SK-N-SH (cell line): ENCODE data around the gene PDPK1. TPM values are rescaled to one million over a fixed set of nuclear protein-coding genes. Genes with fewer than 3 reads are reported as not detected.

Experiments used
- CTCF ChIA-PET: fragments of 300-600, 350-600 bp; formaldehyde crosslinking; extraction: SDS; loops from one replicate; lab custom pipeline; 2021; lab: Yijun Ruan, JAX
- POLR2A ChIA-PET: fragments of 350-600 bp; sonication (Branson Sonifier 250); formaldehyde crosslinking; extraction: SDS; loops from one replicate; lab custom pipeline; 2020; ENCODE audit warnings: antibody characterized with exemption, inconsistent platforms; lab: Yijun Ruan, JAX
- DNase-seq: peaks from one replicate; pipeline ENCODE4 v3.0.0; 2012
- H2AFZ ChIP-seq: fragments of 200-600 bp; sonication (generic); 2 replicates; pipeline ENCODE4 v1.8.1; 2016; ENCODE audit warnings: antibody characterized with exemption, mild to moderate bottlenecking, low read depth
- H3F3A ChIP-seq: fragments of 200-600 bp; sonication (generic); replicated peaks from 2 replicates; pipeline ENCODE3; 2016; ENCODE audit warnings: antibody characterized with exemption, mild to moderate bottlenecking; ENCODE audit not compliant: insufficient read depth
- H3K27ac ChIP-seq, 2 experiments: fragments of 200-500 bp in 1 of 2; fragments of 200-600 bp in 1 of 2; sonication (Bioruptor generic) in 1 of 2; sonication (generic), shearing (Covaris generic) in 1 of 2; 2 replicates each; pipeline versions ENCODE4 v1.5.1 to v1.6.1; 2014 to 2016; ENCODE audit warnings: low read depth in 2 of 2, inconsistent platforms in 1 of 2, low read length in 1 of 2, mild to moderate bottlenecking in 1 of 2, mixed read lengths in 1 of 2
- H3K27me3 ChIP-seq: fragments of 200-600 bp; sonication (generic), shearing (Covaris generic); 2 replicates; pipeline ENCODE4 v1.6.1; 2016; ENCODE audit warnings: mixed run types; ENCODE audit not compliant: insufficient read depth
- H3K36me3 ChIP-seq, 2 experiments: fragments of 200-500 bp in 1 of 2; fragments of 200-600 bp in 1 of 2; sonication (Bioruptor generic) in 1 of 2; sonication (generic) in 1 of 2; replicated peaks in 1 of 2; 2 replicates each; pipeline versions ENCODE3 to v1.5.1; 2014 to 2016; ENCODE audit warnings: low read length in 1 of 2, mild to moderate bottlenecking in 1 of 2; ENCODE audit not compliant: insufficient read depth in 2 of 2, control insufficient read depth in 1 of 2
- H3K4me1 ChIP-seq, 2 experiments: fragments of 200-500 bp in 1 of 2; fragments of 200-600 bp in 1 of 2; sonication (Bioruptor generic) in 1 of 2; sonication (generic), shearing (Covaris generic) in 1 of 2; 2 replicates each; pipeline versions ENCODE4 v1.5.1 to v1.6.1; 2014 to 2016; ENCODE audit warnings: low read depth in 1 of 2, low read length in 1 of 2, mixed run types in 1 of 2; ENCODE audit not compliant: insufficient read depth in 2 of 2, control insufficient read depth in 1 of 2
- H3K4me2 ChIP-seq: fragments of 200-600 bp; sonication (generic), shearing (Covaris generic); 2 replicates; pipeline ENCODE4 v1.6.1; 2017; ENCODE audit warnings: mixed run types
- H3K4me3 ChIP-seq, 2 experiments: fragments of 200-500 bp in 1 of 2; fragments of 200-600 bp in 1 of 2; sonication (Bioruptor generic) in 1 of 2; sonication (generic), shearing (Covaris generic) in 1 of 2; 2 replicates each; pipeline versions ENCODE4 v1.5.1 to v1.8.1; 2014 to 2016; ENCODE audit warnings: low read depth in 2 of 2, inconsistent platforms in 1 of 2, low read length in 1 of 2, mild to moderate bottlenecking in 1 of 2, mixed read lengths in 1 of 2, moderate library complexity in 1 of 2
- H3K79me2 ChIP-seq: fragments of 200-600 bp; sonication (generic); 2 replicates; pipeline ENCODE4 v1.8.1; 2017; ENCODE audit warnings: mild to moderate bottlenecking; ENCODE audit not compliant: insufficient read depth
- H3K9ac ChIP-seq: fragments of 200-600 bp; sonication (generic); 2 replicates; pipeline ENCODE4 v1.6.1; 2017; ENCODE audit warnings: mixed run types
- H3K9me2 ChIP-seq: fragments of 200-600 bp; sonication (generic); 2 replicates; pipeline ENCODE4 v1.6.1; 2017; ENCODE audit warnings: mixed run types
- H3K9me3 ChIP-seq: fragments of 200-600 bp; sonication (generic); 2 replicates; pipeline ENCODE4 v1.6.1; 2017; ENCODE audit warnings: mixed run types, mild to moderate bottlenecking, moderate library complexity
- H4K20me1 ChIP-seq: fragments of 200-600 bp; sonication (generic); 2 replicates; pipeline ENCODE4 v1.6.1; 2017; ENCODE audit warnings: mild to moderate bottlenecking, mixed run types; ENCODE audit not compliant: insufficient read depth
- ELF1 ChIP-seq: IDR thresholded peaks from 2 replicates; pipeline ENCODE4 v1.4.0; 2012
- EZH2phosphoT487 ChIP-seq: fragments of 200-600 bp; sonication (generic); IDR thresholded peaks from 2 replicates; pipeline ENCODE4 v1.6.1; 2017; ENCODE audit warnings: low read depth, mixed run types, mild to moderate bottlenecking, antibody characterized with exemption, moderate library complexity, borderline replicate concordance
- FOSL2 ChIP-seq: IDR thresholded peaks from 2 replicates; pipeline ENCODE4 v1.4.0; 2012; ENCODE audit warnings: low read depth, mild to moderate bottlenecking, moderate library complexity, borderline replicate concordance
- FOXJ3 ChIP-seq: sonication (generic); formaldehyde crosslinking; IDR thresholded peaks from 2 replicates; pipeline ENCODE4 v1.5.1; 2020; ENCODE audit warnings: mild to moderate bottlenecking, missing genetic modification reagents
- GABPA ChIP-seq: IDR thresholded peaks from 2 replicates; pipeline ENCODE4 v1.4.0; 2012; ENCODE audit warnings: low read depth, mild to moderate bottlenecking
- GATA2 ChIP-seq: sonication (generic); formaldehyde crosslinking; IDR thresholded peaks from 2 replicates; pipeline ENCODE4 v1.5.0; 2020; ENCODE audit warnings: mild to moderate bottlenecking, missing genetic modification reagents
- JUND ChIP-seq: IDR thresholded peaks from 2 replicates; pipeline ENCODE4 v1.4.0; 2012
- MXI1 ChIP-seq: IDR thresholded peaks from 2 replicates; pipeline ENCODE4 v1.6.1; 2012; ENCODE audit warnings: mild to moderate bottlenecking, low read depth, low read length, improper control_type of control experiment
- NFIC ChIP-seq: IDR thresholded peaks from 2 replicates; pipeline ENCODE4 v1.4.0; 2012; ENCODE audit warnings: borderline replicate concordance
- NRF1 ChIP-seq: IDR thresholded peaks from 2 replicates; pipeline ENCODE4 v1.6.1; 2012; ENCODE audit warnings: low read depth, mild to moderate bottlenecking, low read length
- POLR2AphosphoS5 ChIP-seq: IDR thresholded peaks from 2 replicates; pipeline ENCODE4 v1.6.1; 2012; ENCODE audit warnings: low read depth, low read length
- RFX5 ChIP-seq: IDR thresholded peaks from 2 replicates; pipeline ENCODE4 v1.6.1; 2012; ENCODE audit warnings: mild to moderate bottlenecking, improper control_type of control experiment, low read length
- RXRA ChIP-seq: IDR thresholded peaks from 2 replicates; pipeline ENCODE4 v1.4.0; 2012; ENCODE audit warnings: low read depth, mild to moderate bottlenecking, borderline replicate concordance
- SIN3A ChIP-seq: IDR thresholded peaks from 2 replicates; pipeline ENCODE4 v1.6.1; 2012; ENCODE audit warnings: low read depth, mild to moderate bottlenecking, low read length, moderate library complexity, borderline replicate concordance
- TEAD4 ChIP-seq: IDR thresholded peaks from 2 replicates; pipeline ENCODE4 v1.4.0; 2012; ENCODE audit warnings: mild to moderate bottlenecking, borderline replicate concordance; ENCODE audit not compliant: insufficient read depth
- WGBS: methylation state at CpG from one replicate; pipeline ENCODE4 v1.1.6; 2017; ENCODE audit warnings: low lambda C conversion rate; 5-methylcytosine and 5-hydroxymethylcytosine counted together
- polyA plus RNA-seq, 3 experiments: library from polyadenylated mRNA; depleted of rRNA; stranded (reverse); fragments of >200 nt; gene quantifications; 2 replicates each; pipeline ENCODE4 v1.2.3, GENCODE V29; 2012
- TF ChIP-seq, protein P1 (sequence below): fragments of 150-350 bp; IDR thresholded peaks from 2 replicates; pipeline ENCODE4 v1.6.1; 2016; ENCODE audit warnings: mild to moderate bottlenecking, low read depth, low read length
- TF ChIP-seq, protein P2 (sequence below): IDR thresholded peaks from 2 replicates; pipeline ENCODE4 v1.6.1; 2012; ENCODE audit warnings: mild to moderate bottlenecking, low read depth, low read length, moderate library complexity
- TF ChIP-seq, protein P3 (sequence below): IDR thresholded peaks from 2 replicates; pipeline ENCODE4 v1.4.0; 2012; ENCODE audit warnings: low read depth, borderline replicate concordance

The PDPK1 gene
- polyA plus RNA-seq, 1 of the 3 experiments (the other 2 are of a cell fraction) = 22.0 TPM

DNA sequence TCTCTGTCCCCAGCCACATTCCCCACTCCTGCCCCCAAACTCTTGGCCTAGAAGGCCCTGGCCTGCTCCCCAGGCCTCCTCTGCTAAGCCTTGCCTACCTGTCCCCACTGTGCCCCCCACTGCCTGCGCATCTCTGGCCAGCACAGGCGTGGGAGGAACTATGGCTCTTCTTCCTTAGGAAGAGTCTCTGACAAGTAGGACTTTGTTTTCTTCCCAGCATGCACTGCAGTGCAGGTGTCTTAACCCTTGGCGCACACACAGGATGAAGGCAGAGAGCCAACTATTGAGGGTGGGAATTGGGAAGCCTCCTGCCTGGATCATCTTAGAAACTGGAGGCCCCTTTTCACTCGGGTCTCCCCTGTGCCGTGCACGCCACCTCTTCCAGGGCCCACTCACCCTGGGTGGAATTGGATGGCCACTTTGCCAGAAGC is 14.0 kb upstream of the PDPK1 start:
- Histone ChIP-seq H3K4me3 (no peak overlapping the region), H3K4me2 (no peak overlapping the region), H3K27ac (no peak overlapping the region), H4K20me1 (peaks cover 6% of the 10 kb centered on the region), H3K4me1 (peaks cover 0 to 17% of the 10 kb centered on the region in 2 experiments; a peak in 2 of 4 replicates), H3F3A (peaks cover 7% of the 10 kb centered on the region), H3K9me2 (no peaks in the 10 kb centered on the region), H3K27me3 (no peaks in the 10 kb centered on the region), H2AFZ (no peak overlapping the region), H3K79me2 (peaks cover 45% of the 10 kb centered on the region), H3K9me3 (no peaks in the 10 kb centered on the region)
- CTCF ChIA-PET = interaction anchor here (2.3 kb wide), 1 partner anchor 23 kb away, joined by 8 read pairs; no protein-coding TSS in a partner anchor
- POLR2A ChIA-PET = no interaction called here
- WGBS = 88% methylated on average over 6 of the region's 6 CpGs
- TF ChIP-seq RFX5 (no peak), ELF1 (no peak), GATA2 (no peak), MXI1 (no peak), NFIC (no peak), SIN3A (no peak), EZH2phosphoT487 (no peak), GABPA (no peak), JUND (no peak), RXRA (no peak), NRF1 (no peak), POLR2AphosphoS5 (no peak), FOSL2 (no peak), FOXJ3 (CRISPR knock-in tag) (no peak), TEAD4 (no peak)
- TF ChIP-seq, protein P1, sequence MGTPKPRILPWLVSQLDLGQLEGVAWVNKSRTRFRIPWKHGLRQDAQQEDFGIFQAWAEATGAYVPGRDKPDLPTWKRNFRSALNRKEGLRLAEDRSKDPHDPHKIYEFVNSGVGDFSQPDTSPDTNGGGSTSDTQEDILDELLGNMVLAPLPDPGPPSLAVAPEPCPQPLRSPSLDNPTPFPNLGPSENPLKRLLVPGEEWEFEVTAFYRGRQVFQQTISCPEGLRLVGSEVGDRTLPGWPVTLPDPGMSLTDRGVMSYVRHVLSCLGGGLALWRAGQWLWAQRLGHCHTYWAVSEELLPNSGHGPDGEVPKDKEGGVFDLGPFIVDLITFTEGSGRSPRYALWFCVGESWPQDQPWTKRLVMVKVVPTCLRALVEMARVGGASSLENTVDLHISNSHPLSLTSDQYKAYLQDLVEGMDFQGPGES = no peak
- TF ChIP-seq, protein P2, sequence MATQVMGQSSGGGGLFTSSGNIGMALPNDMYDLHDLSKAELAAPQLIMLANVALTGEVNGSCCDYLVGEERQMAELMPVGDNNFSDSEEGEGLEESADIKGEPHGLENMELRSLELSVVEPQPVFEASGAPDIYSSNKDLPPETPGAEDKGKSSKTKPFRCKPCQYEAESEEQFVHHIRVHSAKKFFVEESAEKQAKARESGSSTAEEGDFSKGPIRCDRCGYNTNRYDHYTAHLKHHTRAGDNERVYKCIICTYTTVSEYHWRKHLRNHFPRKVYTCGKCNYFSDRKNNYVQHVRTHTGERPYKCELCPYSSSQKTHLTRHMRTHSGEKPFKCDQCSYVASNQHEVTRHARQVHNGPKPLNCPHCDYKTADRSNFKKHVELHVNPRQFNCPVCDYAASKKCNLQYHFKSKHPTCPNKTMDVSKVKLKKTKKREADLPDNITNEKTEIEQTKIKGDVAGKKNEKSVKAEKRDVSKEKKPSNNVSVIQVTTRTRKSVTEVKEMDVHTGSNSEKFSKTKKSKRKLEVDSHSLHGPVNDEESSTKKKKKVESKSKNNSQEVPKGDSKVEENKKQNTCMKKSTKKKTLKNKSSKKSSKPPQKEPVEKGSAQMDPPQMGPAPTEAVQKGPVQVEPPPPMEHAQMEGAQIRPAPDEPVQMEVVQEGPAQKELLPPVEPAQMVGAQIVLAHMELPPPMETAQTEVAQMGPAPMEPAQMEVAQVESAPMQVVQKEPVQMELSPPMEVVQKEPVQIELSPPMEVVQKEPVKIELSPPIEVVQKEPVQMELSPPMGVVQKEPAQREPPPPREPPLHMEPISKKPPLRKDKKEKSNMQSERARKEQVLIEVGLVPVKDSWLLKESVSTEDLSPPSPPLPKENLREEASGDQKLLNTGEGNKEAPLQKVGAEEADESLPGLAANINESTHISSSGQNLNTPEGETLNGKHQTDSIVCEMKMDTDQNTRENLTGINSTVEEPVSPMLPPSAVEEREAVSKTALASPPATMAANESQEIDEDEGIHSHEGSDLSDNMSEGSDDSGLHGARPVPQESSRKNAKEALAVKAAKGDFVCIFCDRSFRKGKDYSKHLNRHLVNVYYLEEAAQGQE = no peak
- TF ChIP-seq, protein P3, sequence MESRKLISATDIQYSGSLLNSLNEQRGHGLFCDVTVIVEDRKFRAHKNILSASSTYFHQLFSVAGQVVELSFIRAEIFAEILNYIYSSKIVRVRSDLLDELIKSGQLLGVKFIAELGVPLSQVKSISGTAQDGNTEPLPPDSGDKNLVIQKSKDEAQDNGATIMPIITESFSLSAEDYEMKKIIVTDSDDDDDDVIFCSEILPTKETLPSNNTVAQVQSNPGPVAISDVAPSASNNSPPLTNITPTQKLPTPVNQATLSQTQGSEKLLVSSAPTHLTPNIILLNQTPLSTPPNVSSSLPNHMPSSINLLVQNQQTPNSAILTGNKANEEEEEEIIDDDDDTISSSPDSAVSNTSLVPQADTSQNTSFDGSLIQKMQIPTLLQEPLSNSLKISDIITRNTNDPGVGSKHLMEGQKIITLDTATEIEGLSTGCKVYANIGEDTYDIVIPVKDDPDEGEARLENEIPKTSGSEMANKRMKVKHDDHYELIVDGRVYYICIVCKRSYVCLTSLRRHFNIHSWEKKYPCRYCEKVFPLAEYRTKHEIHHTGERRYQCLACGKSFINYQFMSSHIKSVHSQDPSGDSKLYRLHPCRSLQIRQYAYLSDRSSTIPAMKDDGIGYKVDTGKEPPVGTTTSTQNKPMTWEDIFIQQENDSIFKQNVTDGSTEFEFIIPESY = no peak
- TF ChIP-seq, all 33 proteins: peak for 0
- H3K36me3 ChIP-seq = peaks cover 24 to 42% of the 10 kb centered on the region in 2 experiments
- DNase-seq = no peak
- H3K9ac ChIP-seq = no peak overlapping the region
